ENCODE results near the gene CYP4F8. TPM values are rescaled to one million over a fixed set of nuclear protein-coding genes. Genes with fewer than 3 reads are reported as not detected.
"Not testable (repeated sequence)": the region's sequence is repeated elsewhere in the genome, so short reads cannot be mapped to it uniquely, and the experiment has no call there.

CYP4F8 gene
- total RNA-seq, 1 donor from 2014 or later: not detected

DNA sequence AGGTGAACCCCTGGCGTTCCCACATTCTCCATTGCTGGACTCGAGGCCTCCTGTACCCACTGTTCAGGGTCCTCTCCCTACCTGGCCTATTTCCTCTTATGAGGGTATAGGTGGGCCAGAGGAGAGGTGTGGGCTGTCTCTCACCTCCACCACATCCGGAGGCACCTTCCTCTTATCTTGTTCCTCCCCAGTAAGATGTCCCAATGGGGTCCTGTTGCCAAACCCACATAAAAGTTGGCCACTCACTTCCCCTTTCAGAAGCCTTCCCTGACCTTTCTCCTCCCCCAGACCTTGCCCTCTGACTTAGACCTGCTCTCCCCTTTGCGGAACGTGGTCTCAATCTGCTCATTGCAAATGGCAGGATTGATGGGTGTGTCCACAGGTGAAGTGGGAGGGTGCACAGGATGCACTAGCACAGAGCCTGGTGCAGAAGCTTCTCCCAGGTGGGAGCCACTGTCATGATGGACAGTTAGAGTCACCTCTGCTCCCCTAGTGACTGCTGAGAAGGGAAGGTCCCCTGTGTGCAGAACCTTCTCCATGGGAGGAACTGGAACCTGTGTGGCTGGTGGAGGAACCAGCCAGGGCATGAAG, 27.0 kb downstream of the CYP4F8 start:
- H3K4me3 Mint-ChIP-seq (ENCODE audit: low read depth): no peak overlapping the region
- intact Hi-C loops (cut with micrococcal nuclease): no loop called here
- DNase-seq (ENCODE audit: low spot score): no peak

DNA sequence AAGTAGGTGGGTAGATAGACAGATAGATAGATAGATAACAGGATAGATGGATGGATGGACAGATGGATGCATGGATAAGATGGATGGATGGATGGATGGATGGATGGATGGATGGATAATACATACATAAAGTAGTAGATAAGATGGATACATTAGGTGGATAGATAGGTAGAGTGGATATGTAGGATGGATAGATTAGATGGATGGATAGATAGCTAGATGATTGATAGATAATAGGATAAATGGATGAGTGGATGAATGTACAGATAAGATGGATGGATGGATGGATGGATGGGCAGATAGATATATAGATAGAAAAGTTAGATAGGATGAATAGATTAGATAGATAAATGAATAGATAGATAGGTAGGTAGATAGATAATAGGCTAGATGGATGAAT, 27.8 kb downstream of the CYP4F8 start:
- no peaks in the 10 kb centered on the region for H3K36me3 Mint-ChIP-seq (ENCODE audit: low read depth)
- H3K9me3 Mint-ChIP-seq: no peaks in the 10 kb centered on the region
- no peak for DNase-seq (ENCODE audit: low spot score)
- H3K4me1 Mint-ChIP-seq (ENCODE audit: low read depth): no peaks in the 10 kb centered on the region
- H3K4me3 Mint-ChIP-seq (ENCODE audit: low read depth): no peak overlapping the region
- no peak overlapping the region for H3K27ac Mint-ChIP-seq
- no peaks in the 10 kb centered on the region for H3K27me3 Mint-ChIP-seq (ENCODE audit: low read depth)
- intact Hi-C loops (cut with micrococcal nuclease): no loop called here

More for the DNA sequence above, 27.0 kb downstream of the CYP4F8 start:
- Mint-ChIP-seq H3K27me3 (ENCODE audit: low read depth) (no peaks in the 10 kb centered on the region), H3K4me1 (ENCODE audit: low read depth) (no peaks in the 10 kb centered on the region), H3K27ac (no peak overlapping the region), H3K36me3 (ENCODE audit: low read depth) (no peaks in the 10 kb centered on the region), H3K9me3 (no peaks in the 10 kb centered on the region)

DNA sequence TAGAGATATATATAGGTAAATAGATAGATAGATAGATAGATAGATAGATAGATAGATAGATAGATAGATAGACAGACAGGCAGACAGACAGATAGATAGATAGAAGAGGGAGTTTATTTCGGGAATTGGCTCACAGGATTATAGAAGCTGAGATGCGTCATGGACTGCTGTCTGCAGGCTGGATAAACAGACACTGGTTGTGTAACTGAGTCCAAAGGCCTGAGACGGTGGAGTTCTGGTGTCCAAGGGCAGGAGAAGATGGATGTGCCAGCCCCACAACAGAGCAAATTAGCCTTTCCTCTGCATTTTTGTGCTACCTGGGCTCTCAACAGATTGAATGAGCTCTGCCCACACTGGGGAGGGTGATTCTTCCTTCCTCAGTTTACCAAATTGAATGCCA, 28.4 kb downstream of the CYP4F8 start:
- no peaks in the 10 kb centered on the region for H3K9me3 Mint-ChIP-seq
- no peaks in the 10 kb centered on the region for H3K36me3 Mint-ChIP-seq (ENCODE audit: low read depth)
- H3K27me3 Mint-ChIP-seq (ENCODE audit: low read depth): no peaks in the 10 kb centered on the region
- no peak overlapping the region for H3K4me3 Mint-ChIP-seq (ENCODE audit: low read depth)
- H3K4me1 Mint-ChIP-seq (ENCODE audit: low read depth): no peaks in the 10 kb centered on the region
- intact Hi-C loops (cut with micrococcal nuclease): no loop called here
- no peak overlapping the region for H3K27ac Mint-ChIP-seq
- no peak for DNase-seq (ENCODE audit: low spot score)

DNA sequence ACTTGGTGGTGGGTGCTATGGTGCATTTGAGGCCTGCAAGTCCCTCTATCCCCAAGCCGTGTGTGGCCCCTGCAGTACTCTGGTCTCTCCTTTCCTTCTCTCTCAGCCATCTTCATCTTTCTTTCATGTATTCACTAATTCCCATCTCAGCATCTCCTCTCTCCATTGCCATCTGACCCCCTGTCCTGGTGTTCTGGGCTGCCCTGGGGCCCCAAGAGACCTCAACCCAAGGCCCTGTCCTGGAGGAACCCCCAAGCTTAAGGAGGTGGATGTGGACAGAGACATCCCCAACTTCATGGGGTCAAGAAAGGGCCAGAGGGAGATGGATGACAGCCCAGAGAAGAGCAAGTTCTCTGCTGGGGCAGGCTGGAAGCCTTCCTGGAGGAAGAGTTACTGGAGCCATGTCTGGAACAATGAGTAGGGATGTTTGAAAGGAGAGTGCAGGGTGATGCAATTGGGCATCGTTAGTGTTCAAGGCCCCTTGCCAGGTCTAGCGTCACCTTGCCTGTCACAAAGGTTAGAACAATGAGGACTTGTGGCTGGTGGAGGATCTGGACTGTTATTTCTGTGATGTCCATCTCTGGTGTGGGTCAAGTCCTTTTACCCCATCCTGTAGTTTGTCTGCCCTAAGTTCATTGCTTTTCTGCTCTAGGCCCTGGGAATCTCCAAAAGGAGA, 29.2 kb downstream of the CYP4F8 start:
- intact Hi-C loops (cut with micrococcal nuclease): no loop called here
- no peaks in the 10 kb centered on the region for H3K9me3 Mint-ChIP-seq
- H3K36me3 Mint-ChIP-seq (ENCODE audit: low read depth): no peaks in the 10 kb centered on the region
- no peak overlapping the region for H3K4me3 Mint-ChIP-seq (ENCODE audit: low read depth)
- no peaks in the 10 kb centered on the region for H3K27me3 Mint-ChIP-seq (ENCODE audit: low read depth)
- H3K4me1 Mint-ChIP-seq (ENCODE audit: low read depth): no peaks in the 10 kb centered on the region
- DNase-seq (ENCODE audit: low spot score): no peak
- no peak overlapping the region for H3K27ac Mint-ChIP-seq

DNA sequence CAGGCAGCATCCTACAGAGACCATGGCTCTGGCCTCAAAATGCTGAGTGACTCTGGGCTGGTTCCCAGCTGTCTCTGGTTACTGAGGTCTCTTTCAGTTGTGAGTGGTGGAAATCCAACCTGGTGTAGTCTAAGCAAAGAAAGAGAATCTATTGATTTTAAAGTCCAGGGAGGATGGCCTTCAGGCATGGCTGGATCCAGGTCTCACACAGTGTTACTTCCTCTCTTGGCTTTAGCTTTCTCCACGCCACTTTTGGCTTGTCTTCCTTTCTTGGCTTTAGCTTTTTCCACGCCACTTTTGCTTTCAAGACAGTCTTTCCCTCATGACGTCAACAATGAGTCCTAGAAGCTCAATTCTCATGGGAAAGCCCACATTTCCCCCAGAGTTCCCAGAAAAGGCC, 29.8 kb downstream of the CYP4F8 start:
- Mint-ChIP-seq H3K4me1 (ENCODE audit: low read depth) (no peaks in the 10 kb centered on the region), H3K27ac (no peak overlapping the region), H3K36me3 (ENCODE audit: low read depth) (no peaks in the 10 kb centered on the region), H3K27me3 (ENCODE audit: low read depth) (no peaks in the 10 kb centered on the region), H3K9me3 (no peaks in the 10 kb centered on the region), H3K4me3 (ENCODE audit: low read depth) (no peak overlapping the region)
- no peak for DNase-seq (ENCODE audit: low spot score)
- intact Hi-C loops (cut with micrococcal nuclease): no loop called here

DNA sequence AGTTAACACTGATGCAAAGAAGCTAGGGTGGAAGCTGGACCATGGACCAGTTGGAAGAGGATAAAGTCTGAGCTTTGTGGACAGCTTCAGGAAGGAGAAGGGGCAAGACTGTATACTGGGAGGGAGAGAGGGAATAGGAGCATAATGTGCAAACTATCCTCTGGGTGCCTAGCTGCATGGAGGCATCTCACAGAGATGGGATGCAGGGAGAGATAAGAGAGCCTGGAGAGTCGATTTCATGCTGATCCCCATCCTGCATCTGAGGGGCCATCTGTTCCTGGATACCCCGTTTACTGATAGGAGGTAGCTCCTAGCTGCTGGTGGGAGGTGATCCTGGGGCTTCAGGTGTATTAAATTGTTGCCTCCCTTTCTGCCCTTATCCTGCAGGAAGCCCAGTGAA, 34.5 kb downstream of the CYP4F8 start:
- Mint-ChIP-seq H3K4me1 (ENCODE audit: low read depth) (no peaks in the 10 kb centered on the region), H3K9me3 (no peaks in the 10 kb centered on the region), H3K36me3 (ENCODE audit: low read depth) (no peaks in the 10 kb centered on the region), H3K27me3 (ENCODE audit: low read depth) (peaks cover 2% of the 10 kb centered on the region), H3K4me3 (ENCODE audit: low read depth) (no peak overlapping the region), H3K27ac (no peak overlapping the region)
- intact Hi-C loops (cut with micrococcal nuclease): no loop called here
- no peak for DNase-seq (ENCODE audit: low spot score)

DNA sequence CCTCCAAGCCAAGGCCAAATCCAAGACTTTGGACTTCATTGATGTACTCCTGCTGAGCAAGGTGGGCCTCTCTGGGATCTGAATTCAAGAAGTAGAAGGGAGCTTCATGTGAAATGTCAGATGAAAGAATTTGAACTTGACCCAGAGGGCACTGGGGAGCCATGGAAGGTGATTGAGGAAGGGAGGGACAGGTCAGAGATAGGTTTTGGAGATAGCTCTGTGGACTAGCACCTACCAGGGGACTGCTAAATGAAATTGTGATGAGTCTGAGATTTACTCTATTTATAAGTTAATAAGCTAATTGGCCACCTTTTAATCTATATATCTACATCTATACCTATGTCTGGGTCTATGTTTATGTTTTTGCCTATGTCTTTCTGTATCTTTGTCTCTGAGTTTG, 35.1 kb downstream of the CYP4F8 start:
- H3K4me1 Mint-ChIP-seq (ENCODE audit: low read depth); H3K9me3 Mint-ChIP-seq; H3K4me3 Mint-ChIP-seq (ENCODE audit: low read depth); H3K36me3 Mint-ChIP-seq (ENCODE audit: low read depth); DNase-seq (ENCODE audit: low spot score); H3K27me3 Mint-ChIP-seq (ENCODE audit: low read depth); H3K27ac Mint-ChIP-seq; intact Hi-C loops (cut with micrococcal nuclease): not testable (repeated sequence)

DNA sequence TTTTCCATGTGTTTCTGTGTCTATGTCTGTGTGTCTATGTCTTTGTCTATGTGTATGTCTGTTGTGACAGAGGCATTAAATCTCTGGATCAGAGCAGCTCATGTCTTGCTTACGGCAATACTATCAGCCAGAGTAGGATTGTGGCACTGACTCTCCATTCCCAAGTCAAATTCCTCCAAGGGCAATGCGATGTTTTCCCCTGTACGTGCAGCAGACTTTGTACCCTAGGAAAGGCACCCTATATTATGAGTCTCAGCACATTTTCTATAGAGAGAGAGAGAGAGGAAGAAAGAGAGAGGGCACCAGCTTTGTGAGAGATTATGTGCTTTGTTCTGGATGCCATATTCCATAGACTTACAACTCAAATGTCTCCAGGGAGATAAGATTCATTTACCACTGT, 36.8 kb downstream of the CYP4F8 start:
- Mint-ChIP-seq H3K36me3 (ENCODE audit: low read depth) (no peaks in the 10 kb centered on the region), H3K9me3 (no peaks in the 10 kb centered on the region), H3K27me3 (ENCODE audit: low read depth) (peaks cover 2% of the 10 kb centered on the region), H3K4me1 (ENCODE audit: low read depth) (no peaks in the 10 kb centered on the region), H3K27ac (no peak overlapping the region), H3K4me3 (ENCODE audit: low read depth) (no peak overlapping the region)
- DNase-seq (ENCODE audit: low spot score): no peak
- intact Hi-C loops (cut with micrococcal nuclease): no loop called here

DNA sequence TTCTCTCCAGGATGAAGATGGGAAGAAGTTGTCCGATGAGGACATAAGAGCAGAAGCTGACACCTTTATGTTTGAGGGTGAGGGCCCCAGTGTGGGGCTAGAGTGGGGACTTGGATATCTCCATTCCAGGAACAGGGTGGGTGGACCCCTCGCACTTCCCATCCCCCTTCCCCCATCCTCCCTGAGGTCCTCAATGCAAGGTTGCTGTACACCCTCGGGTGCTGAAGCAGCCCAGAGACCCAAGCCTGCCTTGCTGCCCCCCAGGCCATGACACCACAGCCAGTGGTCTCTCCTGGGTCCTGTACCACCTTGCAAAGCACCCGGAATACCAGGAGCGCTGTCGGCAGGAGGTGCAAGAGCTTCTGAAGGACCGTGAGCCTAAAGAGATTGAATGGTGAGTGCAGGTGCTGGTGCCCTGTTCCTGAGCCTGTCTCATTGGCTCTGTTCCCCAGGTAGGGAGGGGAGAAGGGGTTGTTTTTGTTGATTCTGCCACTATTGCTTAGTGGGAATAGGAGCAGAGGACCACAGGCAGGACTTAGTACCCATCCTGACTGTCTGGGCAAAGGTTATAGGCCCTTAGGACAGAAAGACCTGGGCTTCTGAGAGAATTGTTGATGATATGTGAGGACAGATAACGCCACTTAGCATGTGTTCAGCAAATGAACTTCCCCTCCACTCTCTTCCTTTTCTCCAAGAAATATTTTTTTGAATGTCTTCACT, 37.7 kb downstream of the CYP4F8 start:
- no peak for DNase-seq (ENCODE audit: low spot score)
- Mint-ChIP-seq H3K4me3 (ENCODE audit: low read depth) (no peak overlapping the region), H3K27me3 (ENCODE audit: low read depth) (peaks cover 2% of the 10 kb centered on the region), H3K36me3 (ENCODE audit: low read depth) (no peaks in the 10 kb centered on the region), H3K27ac (no peak overlapping the region), H3K9me3 (no peaks in the 10 kb centered on the region), H3K4me1 (ENCODE audit: low read depth) (no peaks in the 10 kb centered on the region)
- intact Hi-C loops (cut with micrococcal nuclease): no loop called here

DNA sequence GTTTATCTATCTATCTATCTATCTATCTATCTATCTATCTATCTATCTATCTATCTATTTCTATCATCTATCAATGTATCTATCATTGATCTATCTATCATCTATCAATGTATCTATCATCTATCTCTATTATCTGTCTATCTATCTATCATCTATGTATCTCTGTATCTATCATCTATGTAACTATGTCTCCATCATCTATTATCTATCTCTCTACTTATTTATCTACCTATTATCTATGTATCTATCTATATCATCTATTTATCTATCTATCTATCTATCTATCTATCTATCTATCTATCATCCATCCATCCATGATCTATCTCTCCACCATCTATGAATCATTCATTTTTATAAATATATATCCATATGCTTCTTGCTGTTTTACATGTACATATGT, 41.4 kb downstream of the CYP4F8 start:
- peaks cover 2% of the 10 kb centered on the region for H3K27me3 Mint-ChIP-seq (ENCODE audit: low read depth)
- no peaks in the 10 kb centered on the region for H3K9me3 Mint-ChIP-seq
- intact Hi-C loops (cut with micrococcal nuclease): no loop called here

DNA sequence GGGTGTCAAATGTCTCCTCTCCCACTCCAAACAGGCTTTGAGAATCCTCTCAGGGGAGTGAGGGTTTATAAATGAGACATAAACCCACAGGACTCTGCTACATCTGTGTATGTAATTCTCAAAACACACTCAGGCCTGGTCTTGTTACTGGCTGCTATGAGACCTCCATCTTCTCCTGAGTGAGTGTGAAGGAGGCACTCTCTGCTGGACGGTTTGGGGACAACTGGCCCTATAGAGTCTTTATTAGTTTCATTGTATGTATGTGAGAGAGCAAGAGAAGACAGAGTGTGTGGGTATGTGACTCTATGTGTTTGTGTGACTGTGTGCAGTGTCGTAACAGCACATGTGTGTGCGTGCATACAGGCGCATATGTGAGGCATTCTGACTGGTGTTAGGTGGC, 48.2 kb downstream of the CYP4F8 start:
- H3K27me3 Mint-ChIP-seq (ENCODE audit: low read depth): no peaks in the 10 kb centered on the region
- no peaks in the 10 kb centered on the region for H3K9me3 Mint-ChIP-seq
- H3K36me3 Mint-ChIP-seq (ENCODE audit: low read depth): no peaks in the 10 kb centered on the region
- H3K27ac Mint-ChIP-seq: no peak overlapping the region
- H3K4me1 Mint-ChIP-seq (ENCODE audit: low read depth): no peaks in the 10 kb centered on the region
- intact Hi-C loops (cut with micrococcal nuclease): no loop called here
- H3K4me3 Mint-ChIP-seq (ENCODE audit: low read depth): no peak overlapping the region
- no peak for DNase-seq (ENCODE audit: low spot score)

More for the DNA sequence above, 41.4 kb downstream of the CYP4F8 start:
- H3K36me3 Mint-ChIP-seq (ENCODE audit: low read depth): no peaks in the 10 kb centered on the region
- H3K27ac Mint-ChIP-seq: no peak overlapping the region
- DNase-seq (ENCODE audit: low spot score): no peak
- no peaks in the 10 kb centered on the region for H3K4me1 Mint-ChIP-seq (ENCODE audit: low read depth)
- no peak overlapping the region for H3K4me3 Mint-ChIP-seq (ENCODE audit: low read depth)

DNA sequence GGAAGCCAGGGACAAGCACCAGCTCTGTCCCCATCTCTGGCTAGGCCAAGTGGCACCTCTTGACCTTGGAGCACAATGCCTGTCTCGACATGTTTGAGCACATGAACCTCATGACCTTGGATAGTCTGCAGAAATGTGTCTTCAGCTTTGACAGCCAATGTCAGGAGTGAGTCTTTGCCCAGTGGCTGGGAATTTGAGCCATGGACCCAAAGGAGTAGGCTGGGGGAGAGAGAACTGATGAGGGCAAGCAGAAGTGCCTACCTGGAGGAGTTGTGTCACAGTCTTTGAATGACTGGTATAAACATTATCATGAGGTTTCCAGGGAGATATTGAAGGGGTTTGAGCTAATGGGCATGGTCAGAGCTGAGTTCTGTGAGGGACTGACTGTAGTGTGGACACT, 51.2 kb downstream of the CYP4F8 start:
- no peaks in the 10 kb centered on the region for H3K27me3 Mint-ChIP-seq (ENCODE audit: low read depth)
- intact Hi-C loops (cut with micrococcal nuclease): no loop called here
- no peaks in the 10 kb centered on the region for H3K36me3 Mint-ChIP-seq (ENCODE audit: low read depth)
- DNase-seq (ENCODE audit: low spot score): no peak
- H3K4me1 Mint-ChIP-seq (ENCODE audit: low read depth): no peaks in the 10 kb centered on the region
- H3K27ac Mint-ChIP-seq: no peak overlapping the region
- no peak overlapping the region for H3K4me3 Mint-ChIP-seq (ENCODE audit: low read depth)
- no peaks in the 10 kb centered on the region for H3K9me3 Mint-ChIP-seq

DNA sequence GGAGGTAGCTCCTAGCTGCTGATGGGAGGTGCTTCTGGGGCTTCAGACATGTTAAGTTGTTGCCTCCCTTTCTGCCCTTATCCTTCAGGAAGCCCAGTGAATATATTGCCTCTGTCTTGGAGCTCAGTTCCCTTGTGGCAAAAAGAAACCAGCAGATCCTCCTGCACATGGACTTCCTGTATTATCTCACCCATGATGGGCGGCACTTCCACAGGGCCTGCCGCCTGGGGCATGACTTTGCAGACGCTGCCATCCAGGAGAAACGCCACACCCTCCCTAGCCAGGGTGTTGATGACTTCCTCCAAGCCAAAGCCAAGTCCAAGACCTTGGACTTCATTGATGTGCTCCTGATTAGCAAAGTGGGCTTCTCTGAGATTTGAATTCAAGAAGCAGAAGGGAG, 51.9 kb downstream of the CYP4F8 start:
- Mint-ChIP-seq H3K27me3 (ENCODE audit: low read depth) (no peaks in the 10 kb centered on the region), H3K4me3 (ENCODE audit: low read depth) (no peak overlapping the region), H3K4me1 (ENCODE audit: low read depth) (no peaks in the 10 kb centered on the region), H3K9me3 (no peaks in the 10 kb centered on the region), H3K36me3 (ENCODE audit: low read depth) (no peaks in the 10 kb centered on the region), H3K27ac (no peak overlapping the region)
- intact Hi-C loops (cut with micrococcal nuclease): no loop called here
- DNase-seq (ENCODE audit: low spot score): no peak

All from activated T-helper 2 cell treated with anti-CD3 and anti-CD28 coated beads, Interferon-gamma antibody, Interleukin-2, Interleukin-4, amounts not matched to agents 10 μg/mL and 5 μg/mL and 100 μg/mL, durations not matched to agents 14 hours and 24 hours and 36 hours (primary cell).